Kidney glomerular epithelial cell (primary cell): ENCODE data around the gene ORC2.

Experiments
- DNase-seq: peaks from one replicate; lab custom pipeline; 2025; lab: John Stamatoyannopoulos, UW

ORC2 gene

DNA sequence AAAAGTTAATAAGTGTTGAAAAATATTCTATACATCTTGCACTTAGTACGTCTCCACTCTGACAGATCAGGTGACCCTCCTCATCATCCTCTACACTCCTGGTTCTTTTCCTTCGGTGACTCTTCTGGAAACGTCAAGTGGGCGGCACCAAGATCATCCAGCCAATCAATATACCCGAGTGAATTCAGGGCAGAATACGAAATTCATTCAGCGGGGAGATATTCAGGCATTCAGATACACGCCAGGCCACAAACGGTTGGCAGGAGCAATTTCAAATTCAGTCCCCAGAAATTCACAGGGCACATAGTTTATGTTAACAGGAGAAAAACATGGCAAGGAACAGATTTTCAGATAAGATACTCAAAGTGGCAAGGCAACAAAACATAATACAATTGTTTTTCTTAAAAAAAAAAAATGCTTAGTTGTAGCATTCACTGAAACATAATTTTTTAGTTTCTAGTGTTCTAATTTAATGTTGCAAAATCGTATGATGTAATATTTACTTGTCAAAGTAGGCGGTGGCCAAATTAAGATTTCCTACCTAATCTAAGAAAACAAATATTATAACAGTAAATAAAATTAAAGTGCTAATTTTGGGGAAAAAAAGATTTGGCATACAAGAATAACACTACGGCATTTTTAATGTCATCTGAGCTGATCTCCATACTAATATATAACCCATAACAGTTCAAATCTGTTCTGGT, 103.2 kb downstream of the ORC2 start:
- peak; percentile 8 for DNase-seq
